ENCODE results near the gene PBX3.

Gene PBX3

DNA sequence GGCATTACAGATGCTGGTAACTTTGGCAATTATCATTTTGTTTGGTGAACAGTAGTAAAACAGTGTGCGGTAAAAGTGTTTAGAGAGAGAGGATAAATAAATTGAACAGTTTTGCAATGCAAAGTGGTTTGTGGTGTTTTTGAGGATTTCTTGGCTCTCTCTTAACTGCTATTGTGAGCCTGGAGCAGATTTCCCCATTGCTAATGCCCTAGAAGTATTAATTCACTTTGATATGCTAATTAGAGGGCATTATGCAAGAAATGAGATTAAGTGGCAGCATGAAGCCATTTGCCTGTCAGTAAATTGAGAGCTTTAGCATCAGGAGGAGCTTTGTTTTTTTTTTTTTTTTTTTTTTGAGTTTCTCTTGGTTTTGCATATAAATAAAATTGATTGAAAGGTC is 8.2 kb downstream of the PBX3 start:
- H3K4me1 ChIP-seq (ENCODE audit: control insufficient read depth, low read depth, low read length) = peaks cover 4% of the 10 kb centered on the region
- H4K8ac ChIP-seq (ENCODE audit: low read depth, low read length) = no peak overlapping the region
- no peaks in the 10 kb centered on the region for H3K36me3 ChIP-seq (ENCODE audit: control insufficient read depth, insufficient read depth, low read length)
- H3K79me2 ChIP-seq (ENCODE audit: control insufficient read depth, insufficient read depth, low read length) = peaks cover 5% of the 10 kb centered on the region
- H3K4me2 ChIP-seq (ENCODE audit: low read length) = no peak overlapping the region
- peaks cover 2% of the 10 kb centered on the region for H3K79me1 ChIP-seq (ENCODE audit: low read length)
- H2BK15ac ChIP-seq (replicated peaks; ENCODE audit: low read depth) = no peak overlapping the region
- no peak overlapping the region for H2BK120ac ChIP-seq (ENCODE audit: low read depth, low read length)
- no peak overlapping the region for H3K9ac ChIP-seq (ENCODE audit: low read length)
- H3K4me3 ChIP-seq (ENCODE audit: low read length) = no peak overlapping the region
- no peak overlapping the region for H2AK5ac ChIP-seq (ENCODE audit: low read length)
- WGBS (ENCODE audit: extremely low coverage, insufficient coverage, low lambda C conversion rate) = 100% methylated on average over 1 of the region's 1 CpG
- H4K5ac ChIP-seq (ENCODE audit: low read length) = no peak overlapping the region
- H3K56ac ChIP-seq (ENCODE audit: low read length) = no peak overlapping the region
- DNase-seq = peak; percentile 50
- H3K27me3 ChIP-seq (ENCODE audit: insufficient read depth, low read length, poor library complexity) = no peaks in the 10 kb centered on the region
- no peak overlapping the region for H3K23ac ChIP-seq (ENCODE audit: low read length)
- no peak overlapping the region for H3K18ac ChIP-seq (ENCODE audit: low read length)
- H3K4ac ChIP-seq (ENCODE audit: low read depth, low read length) = no peak overlapping the region
- H2BK5ac ChIP-seq (ENCODE audit: low read length) = no peak overlapping the region
- no peak overlapping the region for H3K27ac ChIP-seq (ENCODE audit: low read depth, low read length)

- no peak for DNase-seq
- H3K18ac ChIP-seq (ENCODE audit: low read length) = no peak overlapping the region
- no peak overlapping the region for H2BK15ac ChIP-seq (replicated peaks; ENCODE audit: low read depth)
- no peaks in the 10 kb centered on the region for H3K27me3 ChIP-seq (ENCODE audit: insufficient read depth, low read length, poor library complexity)
- no peak overlapping the region for H2BK120ac ChIP-seq (ENCODE audit: low read depth, low read length)
- H3K56ac ChIP-seq (ENCODE audit: low read length) = no peak overlapping the region
- H4K5ac ChIP-seq (ENCODE audit: low read length) = no peak overlapping the region
- WGBS (ENCODE audit: extremely low coverage, insufficient coverage, low lambda C conversion rate) = no CpG with 5 or more reads among the region's 4 CpGs
- H3K4me1 ChIP-seq (ENCODE audit: control insufficient read depth, low read depth, low read length) = peaks cover 4% of the 10 kb centered on the region
- H3K27ac ChIP-seq (ENCODE audit: low read depth, low read length) = no peak overlapping the region
- H3K4me2 ChIP-seq (ENCODE audit: low read length) = no peak overlapping the region
- H3K79me2 ChIP-seq (ENCODE audit: control insufficient read depth, insufficient read depth, low read length) = peaks cover 5% of the 10 kb centered on the region
- H3K4me3 ChIP-seq (ENCODE audit: low read length) = no peak overlapping the region
- H2AK5ac ChIP-seq (ENCODE audit: low read length) = no peak overlapping the region
- H3K36me3 ChIP-seq (ENCODE audit: control insufficient read depth, insufficient read depth, low read length) = no peaks in the 10 kb centered on the region
- peaks cover 2% of the 10 kb centered on the region for H3K79me1 ChIP-seq (ENCODE audit: low read length)
- no peak overlapping the region for H3K9ac ChIP-seq (ENCODE audit: low read length)
- H3K4ac ChIP-seq (ENCODE audit: low read depth, low read length) = no peak overlapping the region
- H3K23ac ChIP-seq (ENCODE audit: low read length) = no peak overlapping the region
- H2BK5ac ChIP-seq (ENCODE audit: low read length) = no peak overlapping the region
- H4K8ac ChIP-seq (ENCODE audit: low read depth, low read length) = no peak overlapping the region
These were observed 9.3 kb downstream of the PBX3 start for GRCh38 chr9:125756518-125756917.

- peaks cover 2% of the 10 kb centered on the region for H3K79me1 ChIP-seq (ENCODE audit: low read length)
- no peak overlapping the region for H3K27ac ChIP-seq (ENCODE audit: low read depth, low read length)
- H2AK5ac ChIP-seq (ENCODE audit: low read length) = no peak overlapping the region
- no peak overlapping the region for H4K8ac ChIP-seq (ENCODE audit: low read depth, low read length)
- H3K4me1 ChIP-seq (ENCODE audit: control insufficient read depth, low read depth, low read length) = peaks cover 4% of the 10 kb centered on the region
- H2BK5ac ChIP-seq (ENCODE audit: low read length) = no peak overlapping the region
- H3K27me3 ChIP-seq (ENCODE audit: insufficient read depth, low read length, poor library complexity) = no peaks in the 10 kb centered on the region
- no peak overlapping the region for H3K23ac ChIP-seq (ENCODE audit: low read length)
- no peak overlapping the region for H2BK120ac ChIP-seq (ENCODE audit: low read depth, low read length)
- H3K4ac ChIP-seq (ENCODE audit: low read depth, low read length) = no peak overlapping the region
- H3K79me2 ChIP-seq (ENCODE audit: control insufficient read depth, insufficient read depth, low read length) = peaks cover 7% of the 10 kb centered on the region
- no peak overlapping the region for H3K9ac ChIP-seq (ENCODE audit: low read length)
- no peak overlapping the region for H4K5ac ChIP-seq (ENCODE audit: low read length)
- no peak overlapping the region for H3K18ac ChIP-seq (ENCODE audit: low read length)
- no peak overlapping the region for H3K56ac ChIP-seq (ENCODE audit: low read length)
- DNase-seq = no peak
- no peak overlapping the region for H2BK15ac ChIP-seq (replicated peaks; ENCODE audit: low read depth)
- no peak overlapping the region for H3K4me3 ChIP-seq (ENCODE audit: low read length)
- no CpG with 5 or more reads among the region's 1 CpG for WGBS (ENCODE audit: extremely low coverage, insufficient coverage, low lambda C conversion rate)
- no peak overlapping the region for H3K4me2 ChIP-seq (ENCODE audit: low read length)
- no peaks in the 10 kb centered on the region for H3K36me3 ChIP-seq (ENCODE audit: control insufficient read depth, insufficient read depth, low read length)
These were observed 10.7 kb downstream of the PBX3 start for GRCh38 chr9:125757834-125758233.

GRCh38 chr9:125758986-125759763 is 12.0 kb downstream of the PBX3 start:
- Histone ChIP-seq H3K27me3 (ENCODE audit: insufficient read depth, low read length, poor library complexity) (no peaks in the 10 kb centered on the region), H3K36me3 (ENCODE audit: control insufficient read depth, insufficient read depth, low read length) (no peaks in the 10 kb centered on the region), H4K5ac (ENCODE audit: low read length) (no peak overlapping the region), H3K4me3 (ENCODE audit: low read length) (no peak overlapping the region), H3K18ac (ENCODE audit: low read length) (no peak overlapping the region), H3K79me1 (ENCODE audit: low read length) (peaks cover 5% of the 10 kb centered on the region), H3K79me2 (ENCODE audit: control insufficient read depth, insufficient read depth, low read length) (peaks cover 11% of the 10 kb centered on the region), H3K4me1 (ENCODE audit: control insufficient read depth, low read depth, low read length) (peaks cover 8% of the 10 kb centered on the region), H3K4ac (ENCODE audit: low read depth, low read length) (no peak overlapping the region), H2BK15ac (replicated peaks; ENCODE audit: low read depth) (no peak overlapping the region), H3K9ac (ENCODE audit: low read length) (no peak overlapping the region), H2BK5ac (ENCODE audit: low read length) (no peak overlapping the region), H2AK5ac (ENCODE audit: low read length) (no peak overlapping the region), H3K23ac (ENCODE audit: low read length) (no peak overlapping the region), H3K27ac (ENCODE audit: low read depth, low read length) (peak overlapping the region; percentile 58), H2BK120ac (ENCODE audit: low read depth, low read length) (no peak overlapping the region), H3K56ac (ENCODE audit: low read length) (no peak overlapping the region), H3K4me2 (ENCODE audit: low read length) (no peak overlapping the region), H4K8ac (ENCODE audit: low read depth, low read length) (no peak overlapping the region)
- WGBS (ENCODE audit: extremely low coverage, insufficient coverage, low lambda C conversion rate) = no CpG with 5 or more reads among the region's 6 CpGs
- DNase-seq = peak; percentile 56

DNA sequence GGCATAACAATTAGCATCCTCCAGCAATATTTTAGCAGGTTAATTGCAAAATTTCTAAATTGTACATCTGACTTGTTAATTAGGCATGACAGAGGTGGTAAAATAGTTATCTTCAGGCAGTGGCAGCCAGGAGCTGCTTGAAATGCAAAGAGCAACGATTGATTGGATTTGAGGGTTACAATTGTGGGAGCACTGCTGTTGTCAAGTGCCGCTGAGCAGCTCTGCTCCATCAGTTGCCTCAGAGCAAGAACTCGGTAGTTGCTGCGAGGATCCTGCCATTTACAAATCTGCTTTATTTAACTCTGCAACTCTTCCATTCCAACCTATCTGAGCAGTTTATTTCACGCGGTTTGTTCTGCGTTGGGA is 12.6 kb downstream of the PBX3 start:
- Histone ChIP-seq H3K27me3 (ENCODE audit: insufficient read depth, low read length, poor library complexity) (no peaks in the 10 kb centered on the region), H3K36me3 (ENCODE audit: control insufficient read depth, insufficient read depth, low read length) (no peaks in the 10 kb centered on the region), H4K8ac (ENCODE audit: low read depth, low read length) (no peak overlapping the region), H3K79me1 (ENCODE audit: low read length) (peaks cover 5% of the 10 kb centered on the region), H3K18ac (ENCODE audit: low read length) (no peak overlapping the region), H4K5ac (ENCODE audit: low read length) (no peak overlapping the region), H3K4me2 (ENCODE audit: low read length) (no peak overlapping the region), H2BK5ac (ENCODE audit: low read length) (no peak overlapping the region), H3K4me1 (ENCODE audit: control insufficient read depth, low read depth, low read length) (peaks cover 8% of the 10 kb centered on the region), H3K9ac (ENCODE audit: low read length) (no peak overlapping the region), H3K4me3 (ENCODE audit: low read length) (no peak overlapping the region), H3K4ac (ENCODE audit: low read depth, low read length) (no peak overlapping the region), H3K23ac (ENCODE audit: low read length) (no peak overlapping the region), H3K56ac (ENCODE audit: low read length) (no peak overlapping the region), H2BK15ac (replicated peaks; ENCODE audit: low read depth) (no peak overlapping the region), H2BK120ac (ENCODE audit: low read depth, low read length) (no peak overlapping the region), H3K79me2 (ENCODE audit: control insufficient read depth, insufficient read depth, low read length) (peaks cover 11% of the 10 kb centered on the region), H2AK5ac (ENCODE audit: low read length) (no peak overlapping the region), H3K27ac (ENCODE audit: low read depth, low read length) (no peak overlapping the region)
- peak; percentile 69 for DNase-seq
- no CpG with 5 or more reads among the region's 7 CpGs for WGBS (ENCODE audit: extremely low coverage, insufficient coverage, low lambda C conversion rate)

- Histone ChIP-seq H4K8ac (ENCODE audit: low read depth, low read length) (no peak overlapping the region), H2BK120ac (ENCODE audit: low read depth, low read length) (no peak overlapping the region), H3K18ac (ENCODE audit: low read length) (no peak overlapping the region), H3K79me1 (ENCODE audit: low read length) (peaks cover 5% of the 10 kb centered on the region), H3K4me1 (ENCODE audit: control insufficient read depth, low read depth, low read length) (peaks cover 8% of the 10 kb centered on the region), H3K4me2 (ENCODE audit: low read length) (no peak overlapping the region), H3K36me3 (ENCODE audit: control insufficient read depth, insufficient read depth, low read length) (no peaks in the 10 kb centered on the region), H3K4ac (ENCODE audit: low read depth, low read length) (no peak overlapping the region), H3K27ac (ENCODE audit: low read depth, low read length) (no peak overlapping the region), H4K5ac (ENCODE audit: low read length) (no peak overlapping the region), H2BK15ac (replicated peaks; ENCODE audit: low read depth) (no peak overlapping the region), H2BK5ac (ENCODE audit: low read length) (no peak overlapping the region), H2AK5ac (ENCODE audit: low read length) (no peak overlapping the region), H3K56ac (ENCODE audit: low read length) (no peak overlapping the region), H3K27me3 (ENCODE audit: insufficient read depth, low read length, poor library complexity) (no peaks in the 10 kb centered on the region), H3K23ac (ENCODE audit: low read length) (no peak overlapping the region), H3K79me2 (ENCODE audit: control insufficient read depth, insufficient read depth, low read length) (peaks cover 11% of the 10 kb centered on the region), H3K4me3 (ENCODE audit: low read length) (no peak overlapping the region), H3K9ac (ENCODE audit: low read length) (no peak overlapping the region)
- no peak for DNase-seq
- WGBS (ENCODE audit: extremely low coverage, insufficient coverage, low lambda C conversion rate) = no CpG with 5 or more reads among the region's 1 CpG
These were observed 13.4 kb downstream of the PBX3 start for GRCh38 chr9:125760537-125760936.
